Activated naive CD8-positive, alpha-beta T cell treated with anti-CD3 and anti-CD28 coated beads, Interleukin-2, amount 50 U/mL, for 16 hours (primary cell): ENCODE measurements around the gene SNX9.
"Not testable (repeated sequence)": the region's sequence is repeated elsewhere in the genome, so short reads cannot be mapped to it uniquely, and the experiment has no call there.

Source experiments
- DNase-seq: peaks from one replicate; pipeline ENCODE4 v3.0.0-alpha.2; 2020; ENCODE audit warnings: low read depth, low spot score

SNX9 gene

DNA sequence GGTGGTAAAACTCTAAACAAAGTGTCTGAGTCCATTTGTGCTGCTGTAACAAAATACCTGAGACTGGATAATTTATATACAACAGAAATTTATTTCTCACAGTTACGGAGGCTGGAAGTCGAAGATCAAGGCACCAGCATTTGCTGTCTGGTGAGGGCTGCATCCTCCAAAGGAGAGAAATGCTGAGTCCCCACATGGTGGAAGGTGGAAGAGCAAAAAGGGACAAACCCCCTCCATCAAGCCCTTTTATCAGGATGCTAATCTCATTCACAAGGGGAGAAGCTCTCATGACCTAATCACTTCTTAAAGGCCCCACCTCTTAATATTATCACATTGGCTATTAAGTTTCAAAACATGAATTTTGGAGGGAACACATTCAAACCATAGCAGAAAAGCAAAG, 102.7 kb downstream of the SNX9 start:
- no peak for DNase-seq

DNA sequence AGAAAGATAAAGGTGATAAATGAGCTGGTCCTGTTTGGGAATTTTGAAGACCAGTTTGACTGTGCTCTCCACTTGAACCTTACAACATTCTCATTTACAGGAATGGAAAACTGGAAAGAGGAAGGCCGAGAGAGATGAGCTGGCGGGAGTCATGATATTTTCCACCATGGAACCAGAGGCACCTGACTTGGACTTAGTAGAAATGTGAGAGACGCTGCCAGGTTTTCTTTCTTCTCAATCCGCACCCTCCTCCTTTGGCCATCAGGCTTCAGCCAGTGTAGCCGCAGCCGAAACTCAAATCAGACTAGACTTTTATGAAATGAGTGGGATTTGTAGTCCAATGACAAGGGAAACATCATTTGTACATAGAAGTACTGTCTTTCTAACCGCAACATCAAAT, 104.0 kb downstream of the SNX9 start:
- DNase-seq = no peak

DNA sequence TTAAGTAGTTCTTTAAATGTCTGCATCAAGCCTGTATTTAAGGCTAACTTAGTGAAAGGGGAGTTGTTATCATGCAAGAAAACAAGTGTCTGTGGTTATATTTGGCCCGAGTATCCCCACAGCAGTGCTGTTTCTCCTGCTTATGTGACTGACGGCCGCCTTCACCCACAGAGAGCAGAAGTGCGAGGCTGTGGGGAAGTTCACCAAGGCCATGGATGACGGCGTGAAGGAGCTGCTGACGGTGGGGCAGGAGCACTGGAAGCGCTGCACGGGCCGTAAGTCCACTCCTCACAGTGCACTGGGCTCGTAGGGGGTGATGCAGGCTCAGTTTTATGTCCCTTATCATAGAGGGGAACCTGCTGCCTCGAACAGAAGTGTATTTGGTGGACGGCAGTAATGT, 105.4 kb downstream of the SNX9 start:
- no peak for DNase-seq

DNA sequence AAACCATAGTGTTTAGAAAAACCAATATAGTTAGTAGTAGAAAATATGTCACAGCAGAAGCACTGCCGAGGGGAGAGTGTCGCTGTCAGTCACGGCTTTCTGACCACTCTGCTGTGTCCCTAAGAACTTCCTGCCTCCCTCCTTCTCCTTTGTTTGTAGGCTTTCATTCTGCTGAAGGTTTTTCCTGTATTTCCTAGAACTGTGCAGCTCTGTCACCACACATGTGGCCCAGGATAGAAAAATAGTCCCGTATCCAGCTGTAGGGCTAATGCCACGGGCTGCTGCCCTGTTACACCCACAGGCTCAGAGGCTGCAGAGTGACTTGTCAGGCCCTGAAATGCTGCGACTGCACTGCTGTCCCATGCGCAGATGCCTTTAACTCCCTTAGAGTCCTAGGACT, 106.0 kb downstream of the SNX9 start:
- no peak for DNase-seq

DNA sequence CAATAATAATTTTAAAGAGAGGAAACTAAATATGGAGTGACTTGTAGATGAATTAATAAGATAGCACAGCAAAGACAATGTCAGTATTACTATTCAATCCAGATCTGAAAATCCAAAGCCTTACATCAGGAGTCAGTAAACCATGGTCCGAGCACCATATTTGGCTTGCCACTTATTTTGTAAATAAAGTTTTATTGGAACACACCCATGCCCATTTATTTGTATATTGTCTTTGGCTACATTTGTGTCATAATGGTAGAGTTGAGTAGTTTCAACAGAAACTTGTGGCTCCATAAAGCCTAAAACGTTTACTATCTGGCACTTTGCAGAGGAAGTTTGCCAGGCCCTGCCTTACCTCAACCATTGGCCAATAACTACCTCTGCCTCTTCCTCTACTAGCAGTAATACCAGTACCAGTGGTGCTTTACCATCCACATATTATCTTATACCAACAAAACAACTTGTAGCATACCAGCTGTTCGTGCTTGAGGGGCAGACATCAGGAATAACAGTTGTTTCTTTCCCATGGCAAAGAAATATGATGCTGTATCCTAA, 106.8 kb downstream of the SNX9 start:
- no peak for DNase-seq

DNA sequence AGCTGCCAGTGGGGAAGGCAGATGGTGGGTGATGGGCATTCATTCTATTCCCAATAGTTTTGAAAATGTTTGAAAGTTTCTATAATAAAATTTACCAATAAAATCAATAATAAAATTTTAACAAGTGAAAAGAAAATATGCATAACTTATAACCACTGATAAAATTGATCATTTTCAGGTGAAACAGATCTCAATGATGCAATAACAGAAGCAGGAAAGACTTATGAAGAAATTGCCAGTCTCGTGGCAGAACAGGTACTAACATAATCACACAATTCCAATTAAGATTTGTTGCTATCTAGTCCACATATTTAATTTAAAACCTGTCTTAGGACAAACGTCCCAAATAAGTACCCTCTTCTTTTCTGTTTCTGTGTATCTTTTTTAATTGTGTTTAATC, 112.7 kb downstream of the SNX9 start:
- no peak for DNase-seq

DNA sequence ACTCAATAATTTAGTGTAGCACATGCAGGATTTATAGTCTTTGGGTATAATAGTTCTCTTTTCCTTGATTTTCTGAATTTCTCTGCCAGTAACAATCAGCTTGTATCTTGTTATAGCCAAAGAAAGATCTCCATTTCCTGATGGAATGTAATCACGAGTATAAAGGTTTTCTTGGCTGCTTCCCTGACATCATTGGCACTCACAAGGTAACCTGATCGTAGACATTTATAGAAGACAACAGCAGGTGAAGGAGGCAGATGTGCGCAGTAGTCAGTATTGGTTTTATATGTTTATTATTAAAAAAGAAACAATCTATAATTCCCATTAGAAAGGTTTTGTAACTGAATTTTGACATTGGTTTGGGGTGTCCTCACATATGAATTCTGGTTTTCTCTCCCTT, 114.3 kb downstream of the SNX9 start:
- DNase-seq = no peak

DNA sequence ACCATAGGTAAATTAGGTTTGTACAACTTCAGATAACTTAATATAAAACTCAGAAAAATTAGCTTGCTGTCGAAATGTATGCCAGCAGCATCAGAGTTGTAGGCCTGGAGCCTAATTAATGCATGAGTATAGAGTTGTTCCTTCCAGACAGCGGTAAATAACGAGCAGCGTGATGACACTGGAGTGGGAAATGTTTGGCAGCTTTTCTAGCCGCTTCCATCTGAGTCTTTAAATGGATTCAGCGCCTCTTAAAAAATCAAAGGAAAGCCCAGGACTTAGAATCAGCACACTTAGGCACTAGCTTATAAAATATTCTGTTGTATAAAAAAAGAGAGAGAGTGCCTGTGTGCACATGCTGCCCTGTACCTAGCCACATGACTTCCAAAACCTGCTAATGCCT, 114.9 kb downstream of the SNX9 start:
- DNase-seq = no peak

DNA sequence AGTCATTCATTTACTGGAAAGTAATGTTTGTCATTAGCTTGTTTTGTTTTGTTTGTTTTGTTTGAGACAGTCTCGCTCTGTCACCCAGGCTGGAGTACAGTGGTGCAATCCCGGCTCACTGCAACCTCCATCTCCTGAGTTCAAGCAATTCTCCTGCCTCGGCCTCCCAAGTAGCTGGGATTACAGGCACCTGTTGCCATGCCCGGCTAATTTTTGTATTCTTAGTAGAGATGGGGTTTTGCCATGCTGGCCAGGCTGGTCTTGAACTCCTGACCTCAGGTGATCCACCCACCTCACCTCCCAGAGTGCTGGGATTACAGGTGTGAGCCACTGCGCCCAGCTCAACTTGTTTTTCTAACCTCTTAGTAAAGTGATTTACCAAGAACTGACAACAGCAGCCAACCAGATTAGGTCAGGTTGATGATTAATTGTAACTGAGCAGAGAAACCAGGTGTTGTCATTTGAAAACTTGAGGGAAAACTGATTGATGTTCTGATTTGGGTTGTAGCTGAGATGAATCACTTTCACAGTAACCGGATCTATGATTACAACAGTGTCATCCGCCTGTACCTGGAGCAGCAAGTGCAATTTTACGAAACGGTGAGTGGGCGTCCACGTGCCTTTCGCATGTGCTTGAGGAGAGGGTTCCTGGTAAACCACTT, 117.5 kb downstream of the SNX9 start:
- DNase-seq = not testable (repeated sequence)

DNA sequence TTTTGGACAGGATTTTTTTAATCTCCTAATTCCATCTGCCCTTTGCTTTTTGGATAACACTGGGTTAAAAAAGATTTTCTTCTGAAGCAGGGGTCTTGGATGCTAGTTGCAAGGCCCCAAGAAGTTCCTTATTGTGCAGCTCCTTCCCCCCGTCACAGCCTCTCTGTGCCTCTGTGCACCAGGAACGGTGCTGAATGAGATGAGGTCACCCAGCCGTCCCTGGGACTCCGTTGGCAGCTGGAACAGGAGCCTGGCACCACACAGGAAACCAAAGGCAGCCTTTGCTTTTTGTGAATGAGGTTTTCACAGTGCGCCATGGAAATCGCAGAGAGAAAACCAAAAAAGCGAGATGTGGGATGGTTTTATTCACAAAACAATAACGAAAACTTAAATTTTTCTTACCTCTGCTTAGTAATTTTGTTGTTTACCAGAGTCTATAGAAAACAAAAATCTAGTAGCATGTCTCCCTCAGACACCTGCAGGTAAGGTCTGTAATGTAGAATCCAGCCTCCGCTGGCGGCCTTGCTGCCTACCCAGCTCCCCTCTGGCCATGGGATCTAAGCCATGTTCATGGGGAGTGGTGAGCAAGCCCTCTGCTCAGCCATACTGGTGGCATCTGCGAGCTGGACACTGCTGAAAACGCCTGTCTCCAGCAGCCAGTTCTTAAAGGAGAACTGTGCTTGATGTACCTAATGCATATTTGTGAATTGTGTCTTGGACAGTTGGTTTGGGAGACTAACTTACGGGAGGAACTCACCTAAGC, 118.2 kb downstream of the SNX9 start:
- no peak for DNase-seq

DNA sequence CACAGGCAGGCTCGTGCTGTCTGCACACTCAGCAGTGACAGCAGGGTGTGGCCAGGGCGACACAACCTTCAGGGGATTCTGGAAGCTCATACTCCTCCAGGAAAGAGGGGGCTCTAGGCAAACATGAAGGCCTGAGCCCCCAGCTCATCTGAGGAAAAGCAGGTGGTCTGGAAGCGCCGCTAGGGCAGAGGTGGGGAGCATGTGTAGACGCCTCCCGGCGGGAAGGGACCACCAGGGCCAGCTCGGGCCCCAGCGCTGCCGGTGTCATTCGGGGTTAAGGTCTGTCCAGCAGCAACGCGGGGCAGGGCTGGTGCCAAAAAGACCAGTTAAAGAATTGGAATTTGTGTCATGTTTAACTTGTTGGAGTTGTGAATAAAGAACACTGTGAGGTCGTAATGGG, 119.3 kb downstream of the SNX9 start:
- no peak for DNase-seq

DNA sequence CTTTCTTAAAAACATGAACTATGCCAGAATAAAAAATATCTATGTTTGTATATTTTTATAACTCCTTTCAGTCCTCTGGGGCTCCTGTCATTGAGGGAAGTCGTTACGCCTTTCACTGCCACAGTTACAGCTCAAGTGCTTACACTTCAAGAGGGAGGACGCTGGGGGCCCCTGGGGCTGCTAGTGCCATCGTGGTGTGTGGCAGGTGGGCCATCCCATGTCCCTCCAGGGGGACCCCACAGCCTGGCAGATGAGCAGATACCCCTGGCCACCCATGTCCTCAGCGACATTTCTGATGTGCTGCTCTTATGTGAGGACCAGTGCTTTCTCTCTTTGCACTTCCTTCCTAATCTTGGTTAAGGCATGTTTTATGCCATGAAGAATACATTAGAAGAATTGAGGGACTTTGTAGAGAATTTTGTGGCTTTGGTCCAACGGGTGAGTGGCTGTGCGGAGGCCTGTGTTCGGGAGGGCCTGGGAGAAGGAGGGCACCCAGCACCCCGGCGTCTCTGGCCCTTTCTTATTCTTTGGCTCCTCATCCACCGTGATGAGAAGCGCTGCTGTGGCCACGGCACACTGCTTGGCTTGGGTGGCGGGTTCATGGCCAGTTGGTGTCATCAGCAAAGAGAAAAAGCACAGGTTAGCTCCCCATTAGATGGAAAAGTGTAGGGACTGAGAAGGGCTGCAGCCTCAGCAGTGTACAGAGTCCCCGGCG, 120.4 kb downstream of the SNX9 start:
- DNase-seq = no peak

DNA sequence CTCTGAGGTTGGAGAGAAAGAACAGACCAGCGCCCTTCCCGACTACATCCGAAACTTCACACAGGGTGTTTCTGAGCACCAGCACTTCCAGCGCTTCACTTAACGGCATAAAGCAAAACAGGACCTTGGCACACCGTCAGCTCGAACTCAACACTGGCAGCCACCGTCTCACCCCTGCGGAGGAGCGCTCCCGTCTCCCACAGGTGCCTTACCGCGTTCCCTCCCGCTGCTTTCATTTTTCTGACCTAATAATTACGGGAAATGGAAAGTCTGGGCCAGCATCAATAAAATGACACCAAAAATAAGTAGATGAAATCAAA, 120.9 kb downstream of the SNX9 start:
- no peak for DNase-seq

DNA sequence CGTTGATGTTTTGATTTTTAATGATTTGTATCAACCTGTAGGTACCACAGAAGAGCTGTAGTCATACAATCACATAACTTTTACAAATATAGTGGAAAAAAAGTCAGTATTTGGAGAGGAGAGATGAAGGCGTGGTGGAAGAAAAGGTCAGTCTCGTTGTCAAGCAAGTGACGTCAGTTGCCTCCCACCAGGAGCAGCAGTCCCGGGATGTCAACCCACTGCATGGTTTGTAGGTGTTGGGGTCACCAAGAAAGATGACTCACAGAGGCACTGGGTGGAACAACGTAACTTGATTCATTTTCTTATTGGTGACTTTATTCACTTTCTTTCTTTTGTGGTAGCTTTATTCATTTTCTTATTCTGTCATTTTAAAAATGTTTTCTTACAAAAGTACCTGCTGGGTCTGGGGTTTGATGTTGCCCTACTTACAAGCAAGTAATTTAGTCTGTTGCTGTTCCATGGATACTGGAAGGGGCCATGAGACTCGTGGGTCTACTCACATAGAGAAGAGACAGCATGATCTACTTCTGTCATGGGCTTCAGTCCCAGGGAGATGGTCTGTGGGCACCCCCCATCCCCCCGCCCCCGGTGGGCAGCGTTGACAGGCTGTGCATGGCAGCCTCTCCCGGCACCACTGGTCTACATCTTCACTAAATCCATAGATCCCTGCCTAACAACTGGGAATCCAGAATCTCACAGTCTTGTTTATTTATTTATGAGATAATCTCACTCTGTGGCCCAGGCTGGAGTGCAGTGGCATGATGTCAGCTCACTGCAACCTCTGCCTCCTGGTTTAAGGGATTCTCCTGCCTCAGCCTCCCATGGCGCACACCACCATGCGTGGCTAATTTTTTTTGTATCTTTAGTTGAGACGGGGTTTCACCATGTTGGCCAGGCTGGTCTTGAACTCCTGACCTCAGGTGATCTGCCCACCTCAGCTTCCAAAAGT, 122.2 kb downstream of the SNX9 start:
- peak; percentile 27 for DNase-seq

DNA sequence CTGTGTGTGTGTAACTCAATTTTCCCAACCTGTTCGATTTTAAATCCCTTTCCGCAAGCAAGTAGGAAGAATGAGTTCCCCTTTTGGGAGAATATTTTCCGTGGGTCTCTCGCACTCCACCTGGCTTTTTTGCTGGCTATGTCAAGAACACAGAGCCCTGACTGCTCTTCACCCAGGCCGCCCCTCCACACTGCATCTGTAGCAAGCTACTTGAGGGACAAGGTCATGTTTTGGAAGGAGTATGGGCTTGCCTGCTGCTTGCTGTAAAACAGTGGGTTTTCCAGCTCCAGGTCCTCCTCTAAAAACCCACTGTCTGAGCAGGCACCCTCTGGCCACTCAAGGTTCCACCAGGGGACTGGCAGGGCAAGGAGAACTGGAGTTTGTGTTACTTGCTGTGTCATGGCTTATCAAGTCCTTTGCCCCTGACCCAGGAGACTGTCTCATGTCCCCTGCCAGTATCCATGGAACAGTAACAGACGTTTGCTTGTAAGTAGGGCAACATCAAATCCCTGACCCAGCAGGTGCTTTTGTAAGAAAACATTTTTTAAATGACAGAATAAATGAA, 123.1 kb downstream of the SNX9 start:
- DNase-seq = no peak

DNA sequence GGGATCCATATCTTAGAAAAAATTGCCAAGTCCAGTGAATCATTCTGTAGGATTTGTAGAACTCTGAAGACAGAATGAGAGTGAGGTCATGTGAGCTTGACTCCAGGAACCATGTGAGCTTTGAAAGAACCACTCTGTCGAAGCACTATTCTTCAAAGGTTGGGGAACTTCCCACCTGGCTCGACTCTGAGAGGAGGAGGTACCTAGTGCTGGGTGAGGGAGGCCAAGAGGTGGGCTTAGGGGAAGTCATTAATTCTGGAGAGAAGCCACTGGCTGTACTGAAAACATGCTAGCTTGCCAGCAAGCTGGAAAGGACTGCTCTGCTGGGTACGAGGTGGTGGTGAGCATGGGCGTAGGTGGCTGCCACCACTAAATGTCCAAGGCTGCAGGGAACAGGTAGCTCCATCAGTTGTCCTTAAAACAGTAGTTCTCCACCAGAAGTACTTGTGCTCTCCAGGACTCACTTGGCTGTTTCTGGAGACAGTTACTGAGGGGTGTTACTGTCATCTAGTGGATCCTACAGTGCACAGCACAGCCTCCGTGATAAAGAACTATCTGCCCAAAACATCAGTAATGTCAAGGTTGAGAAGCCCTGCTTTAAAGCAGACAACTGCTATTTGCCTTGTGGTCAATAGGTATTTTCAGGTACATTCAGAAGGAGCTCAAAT, 124.0 kb downstream of the SNX9 start:
- no peak for DNase-seq

DNA sequence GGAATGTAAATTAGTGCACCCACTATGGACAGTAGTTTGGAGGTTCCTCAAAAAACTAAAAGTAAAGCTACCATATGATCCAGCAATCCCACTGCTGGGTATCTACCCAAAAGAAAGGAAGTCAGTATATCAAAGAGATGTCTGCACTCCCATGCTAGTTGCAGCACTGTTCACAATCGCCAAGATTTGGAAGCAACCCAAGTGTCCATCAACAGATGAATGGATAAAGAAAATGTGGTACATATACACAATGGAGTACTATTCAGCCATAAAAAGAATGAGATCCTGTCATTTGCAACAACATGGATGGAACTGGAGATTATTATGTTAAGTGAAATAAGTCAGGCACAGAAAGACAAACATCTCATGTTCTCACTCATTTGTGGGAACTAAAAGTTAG, 127.9 kb downstream of the SNX9 start:
- not testable (repeated sequence) for DNase-seq

DNA sequence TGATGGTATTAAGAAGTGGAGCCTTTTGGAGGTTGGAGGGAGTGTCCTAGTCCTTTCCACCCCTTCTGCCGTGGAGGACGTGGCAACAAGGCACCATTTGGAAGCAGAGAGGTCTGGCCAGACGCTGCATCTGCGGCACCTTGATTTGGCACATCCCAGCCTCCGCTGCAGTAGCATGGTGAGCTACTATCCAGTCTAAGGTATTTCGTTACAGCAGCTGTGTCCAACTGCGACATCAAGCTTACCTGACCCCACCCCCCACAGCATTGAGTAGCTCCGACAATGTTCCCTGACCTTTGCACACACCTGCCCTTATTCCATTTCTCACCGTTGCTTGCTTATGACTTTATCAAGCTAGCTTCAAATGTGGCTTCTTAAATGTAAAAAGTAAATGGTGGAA, 128.8 kb downstream of the SNX9 start:
- no peak for DNase-seq

DNA sequence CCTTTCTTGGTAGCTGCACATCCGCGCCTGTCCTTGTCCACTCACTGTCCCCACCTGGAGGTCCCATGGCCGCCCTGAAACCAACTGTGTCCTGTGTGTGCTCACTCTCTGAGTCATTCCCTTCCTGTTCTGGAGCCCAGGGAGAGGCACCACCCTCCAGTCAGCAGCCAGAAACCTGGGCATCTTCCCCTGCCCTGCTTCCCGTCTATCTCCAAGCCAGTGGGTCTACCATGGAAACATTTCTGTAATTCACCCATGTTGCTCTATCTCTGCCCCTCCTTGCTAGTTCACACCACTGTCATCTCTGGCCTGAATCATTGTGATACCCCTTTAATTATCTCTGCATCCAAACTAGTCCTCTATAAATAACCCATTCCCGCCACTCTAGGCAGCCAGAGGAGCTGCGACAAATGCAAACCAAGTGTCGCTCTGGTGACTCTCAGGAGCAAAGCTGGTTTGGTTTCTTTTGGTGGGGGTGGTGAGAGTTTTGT, 129.9 kb downstream of the SNX9 start:
- DNase-seq = no peak

DNA sequence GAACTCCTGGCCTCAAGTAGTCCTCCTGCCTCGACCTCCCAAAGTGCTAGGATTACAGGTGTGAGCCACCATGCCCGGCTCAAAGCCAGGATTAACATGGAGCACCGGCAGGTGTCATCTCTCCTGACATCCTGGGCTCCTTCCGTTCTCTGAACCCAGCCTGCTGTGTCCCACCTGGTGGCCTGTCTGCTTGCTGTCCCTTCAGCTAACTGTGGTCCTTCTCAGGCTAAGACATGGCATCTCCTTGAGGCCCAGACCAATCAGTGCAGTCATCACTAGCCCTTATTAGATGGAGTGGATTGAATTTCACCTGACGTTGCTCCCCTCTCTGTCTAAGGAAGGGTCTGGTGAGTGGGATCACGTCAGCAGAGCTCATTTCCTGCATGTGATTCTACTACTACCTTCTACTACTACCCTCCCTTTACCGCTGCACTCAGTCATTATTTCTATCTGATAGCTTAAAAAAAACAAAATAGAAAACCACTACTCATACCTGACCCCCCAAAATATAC, 130.6 kb downstream of the SNX9 start:
- no peak for DNase-seq
